GM19468 (cell line): Measurements from ENCODE around the gene CD22.
A peak's percentile ranks its signal among the peaks of the same experiment; 100 is the strongest.

Experiments used
- ATAC-seq: cut with Tn5 transposase; IDR thresholded peaks from one replicate; pipeline ENCODE4 v1.9.1; 2021; ENCODE audit warnings: mild to moderate bottlenecking, moderate library complexity, moderate number of reproducible peaks; ENCODE audit not compliant: unreplicated experiment; ENCODE audit errors: extremely low read depth

Gene CD22

GRCh38 chr19:35336166-35336955, 7.4 kb downstream of the CD22 start:
- no peak for ATAC-seq

- no peak for ATAC-seq
Observed at GRCh38 chr19:35337097-35337983, 8.4 kb downstream of the CD22 start.

- ATAC-seq: no peak
Observed at GRCh38 chr19:35337984-35338296, 9.0 kb downstream of the CD22 start.

GRCh38 chr19:35340431-35340830, 11.4 kb downstream of the CD22 start:
- no peak for ATAC-seq

- ATAC-seq: no peak
Observed at GRCh38 chr19:35341006-35341405, 12.0 kb downstream of the CD22 start.

GRCh38 chr19:35341565-35342225, 12.7 kb downstream of the CD22 start:
- no peak for ATAC-seq

GRCh38 chr19:35342430-35342829, 13.4 kb downstream of the CD22 start:
- no peak for ATAC-seq

- ATAC-seq: no peak
Observed at GRCh38 chr19:35344511-35345031, 15.6 kb downstream of the CD22 start.

- no peak for ATAC-seq
Observed at GRCh38 chr19:35345671-35346111, 16.7 kb downstream of the CD22 start.

- ATAC-seq: no peak
Observed at GRCh38 chr19:35346193-35347052, 17.4 kb downstream of the CD22 start.

GRCh38 chr19:35347171-35347929, 18.4 kb downstream of the CD22 start, which contains the start of gene FFAR1:
Gene FFAR1, plus strand, starts transcription at chr19:35347902. Its CDS starts 3,650 bp downstream, at chr19:35351552.
- peak; percentile 70 for ATAC-seq

- no peak for ATAC-seq
Observed at GRCh38 chr19:35347930-35348298, 18.9 kb downstream of the CD22 start.

GRCh38 chr19:35348911-35349611, 20.1 kb downstream of the CD22 start:
- ATAC-seq: no peak

- no peak for ATAC-seq
Observed at GRCh38 chr19:35349614-35350521, 20.9 kb downstream of the CD22 start.

- no peak for ATAC-seq
Observed at GRCh38 chr19:35350591-35350990, 21.6 kb downstream of the CD22 start.

- ATAC-seq: no peak
Observed at GRCh38 chr19:35351411-35352176, 22.6 kb downstream of the CD22 start.

- ATAC-seq: no peak
Observed at GRCh38 chr19:35352177-35352447, 23.1 kb downstream of the CD22 start.
